ENCODE measurements around the gene SLC4A5.
"Not testable (repeated sequence)": the region's sequence is repeated elsewhere in the genome, so short reads cannot be mapped to it uniquely, and the experiment has no call there.

The SLC4A5 gene

DNA sequence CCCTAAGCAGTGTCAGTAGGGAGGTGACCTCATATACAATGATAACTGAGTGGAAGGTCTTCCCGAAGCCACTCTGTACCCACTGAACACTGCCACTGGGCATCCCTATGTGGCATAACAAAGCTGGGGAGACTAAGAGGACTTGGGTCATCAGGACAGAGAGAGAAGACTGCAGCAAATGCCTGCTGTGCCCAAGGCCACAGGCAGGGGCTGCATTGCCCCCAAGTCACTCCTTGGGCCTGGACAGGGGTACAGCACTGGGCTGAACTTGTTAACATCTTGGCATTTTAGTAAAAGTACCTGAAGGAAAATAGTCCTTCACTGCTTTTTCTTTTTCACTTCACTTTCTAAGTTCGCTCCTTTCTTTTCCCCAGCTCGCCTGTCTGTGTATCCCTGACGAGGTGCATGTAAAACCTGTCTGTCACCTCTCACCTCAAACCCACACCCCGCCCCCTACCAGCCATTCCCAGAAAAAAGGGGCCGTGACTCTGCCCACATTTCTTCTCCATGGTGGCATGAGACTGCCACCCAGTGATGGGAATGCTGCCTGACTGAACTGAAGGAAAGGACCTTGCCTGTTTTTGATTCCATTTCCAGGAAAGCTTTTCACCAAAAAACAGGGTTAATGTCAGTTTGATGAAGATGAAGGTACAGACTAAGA, 81.9 kb downstream of the SLC4A5 start:
- DNase-seq = peak; percentile 33

DNA sequence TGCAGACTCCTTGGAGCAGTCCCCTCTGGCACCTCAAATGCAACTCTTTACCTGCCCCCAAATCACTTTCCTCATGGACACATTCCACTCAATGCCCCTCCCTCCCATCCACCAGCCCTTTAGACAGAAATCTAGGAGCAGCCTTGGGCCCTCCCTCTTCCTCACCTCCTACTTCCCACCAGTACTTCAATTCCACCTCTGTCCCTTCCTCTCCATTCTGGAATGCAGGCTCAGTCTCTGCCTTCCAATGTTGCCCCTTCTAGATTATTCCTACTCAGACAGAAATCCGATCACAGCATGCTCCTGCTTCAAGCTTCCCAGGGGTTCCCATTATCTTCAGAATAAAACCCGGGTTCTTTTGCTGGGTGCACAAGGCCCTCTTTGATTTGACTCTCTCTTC, 82.7 kb downstream of the SLC4A5 start:
- DNase-seq = no peak

DNA sequence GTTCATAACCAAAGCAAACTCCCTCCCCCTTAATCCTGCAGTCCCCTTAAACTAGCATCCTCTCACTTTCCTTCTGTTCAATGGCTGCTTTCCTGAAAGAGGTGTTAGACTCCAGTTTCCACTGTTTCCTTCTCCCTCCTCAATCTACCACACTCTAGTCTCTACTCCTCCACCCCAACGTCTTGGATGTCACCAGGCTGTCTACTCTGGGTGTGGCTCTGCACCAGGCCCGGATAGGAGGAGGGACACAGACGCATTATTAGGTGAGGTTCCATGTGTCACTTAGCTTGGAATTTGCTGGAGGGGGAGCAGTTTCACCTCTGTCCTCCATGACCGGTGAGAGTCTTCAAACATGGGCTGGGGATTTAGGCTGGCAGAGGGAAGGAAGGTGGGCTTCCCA, 83.5 kb downstream of the SLC4A5 start:
- DNase-seq = no peak

DNA sequence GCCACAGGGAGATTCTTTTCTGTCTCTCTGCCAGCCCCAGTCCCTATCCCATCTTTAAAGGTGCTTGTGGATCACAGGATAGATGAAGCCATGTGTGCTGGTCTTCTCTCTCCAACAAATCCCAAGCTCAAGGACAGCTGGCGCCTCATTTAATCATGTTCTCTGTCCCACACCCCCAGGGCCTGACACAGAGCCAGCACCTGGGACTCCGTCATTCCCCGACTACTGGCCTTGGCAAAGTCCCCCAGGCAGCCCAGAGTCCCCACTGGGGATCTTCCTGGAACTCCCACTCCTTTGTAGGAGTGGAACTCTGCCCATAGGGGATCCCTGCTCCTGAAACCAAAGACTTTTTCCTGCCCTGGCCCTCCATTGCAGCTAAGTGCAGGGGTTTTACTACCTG, 84.0 kb downstream of the SLC4A5 start:
- DNase-seq = no peak

DNA sequence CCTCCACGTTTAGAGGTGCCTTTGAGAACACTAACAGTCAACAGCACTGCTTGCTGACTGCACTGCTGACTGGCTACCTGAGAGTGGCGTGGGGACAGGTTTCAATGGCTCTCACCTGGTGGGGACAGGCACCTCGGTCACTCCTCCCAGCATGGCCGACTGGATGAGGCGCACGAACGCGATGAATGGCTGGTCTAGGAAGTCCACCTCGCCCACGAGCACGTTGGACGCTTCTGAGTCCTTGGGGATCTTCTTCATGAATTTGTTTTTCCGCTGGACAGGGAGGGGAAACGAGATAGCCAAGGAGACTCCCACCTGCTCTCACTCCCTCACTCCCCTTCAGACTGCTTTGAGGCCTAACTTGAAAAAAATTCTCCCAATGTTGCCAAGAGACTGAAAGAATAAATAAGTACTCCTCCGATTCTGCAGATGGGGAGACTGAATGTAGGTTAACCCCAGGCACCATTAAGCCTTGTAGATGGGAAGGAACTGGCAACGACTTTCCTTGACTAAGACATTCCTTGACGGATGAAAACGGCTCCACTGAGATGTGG, 87.5 kb downstream of the SLC4A5 start:
- no peak for DNase-seq

DNA sequence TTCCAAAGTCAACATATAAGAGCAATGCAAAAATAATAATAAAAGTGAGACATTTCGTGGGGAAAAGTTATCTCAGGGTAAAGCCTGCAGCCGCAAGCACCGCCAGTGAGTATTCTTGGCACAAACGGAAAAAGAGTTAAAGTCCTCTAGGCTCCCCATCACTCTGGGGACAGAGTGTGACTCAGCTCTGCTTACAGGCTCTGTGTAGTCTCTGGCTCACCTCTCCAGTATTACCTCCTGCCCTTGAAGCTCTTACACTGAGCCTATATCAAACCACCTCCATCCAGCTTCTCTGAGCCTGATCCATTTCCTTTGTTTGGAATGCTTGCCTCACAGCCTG, 89.3 kb downstream of the SLC4A5 start:
- no peak for DNase-seq

DNA sequence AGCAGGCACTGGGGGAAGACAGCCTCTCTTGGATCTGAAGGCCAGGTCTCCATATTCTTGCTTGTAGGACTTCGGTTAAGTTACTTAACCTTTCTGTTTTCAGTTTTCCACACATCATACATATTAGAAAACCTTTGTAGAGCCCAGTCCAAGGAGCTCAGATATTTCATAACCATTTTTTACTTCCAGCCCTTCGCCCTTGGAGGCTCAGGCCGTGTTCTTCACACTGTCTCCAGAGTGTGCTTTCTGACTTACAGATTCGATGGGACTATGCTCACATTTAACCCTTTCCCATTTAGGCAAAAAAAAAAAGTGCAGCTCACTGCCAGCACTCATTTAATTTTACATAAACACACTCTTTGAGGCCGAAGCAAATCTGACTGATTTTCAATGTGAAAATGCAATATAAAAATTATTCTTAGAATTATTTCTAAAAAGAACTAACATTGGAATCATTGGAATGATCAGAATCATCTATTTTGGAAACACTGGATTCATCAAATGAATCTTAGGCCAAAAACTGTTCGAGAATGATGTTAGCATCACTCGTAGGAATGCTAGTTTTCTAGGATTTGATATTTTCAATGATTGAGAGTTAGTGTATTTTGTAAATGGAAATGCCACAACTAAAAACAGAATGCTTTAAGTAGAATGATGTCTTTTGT, 89.8 kb downstream of the SLC4A5 start:
- no peak for DNase-seq

DNA sequence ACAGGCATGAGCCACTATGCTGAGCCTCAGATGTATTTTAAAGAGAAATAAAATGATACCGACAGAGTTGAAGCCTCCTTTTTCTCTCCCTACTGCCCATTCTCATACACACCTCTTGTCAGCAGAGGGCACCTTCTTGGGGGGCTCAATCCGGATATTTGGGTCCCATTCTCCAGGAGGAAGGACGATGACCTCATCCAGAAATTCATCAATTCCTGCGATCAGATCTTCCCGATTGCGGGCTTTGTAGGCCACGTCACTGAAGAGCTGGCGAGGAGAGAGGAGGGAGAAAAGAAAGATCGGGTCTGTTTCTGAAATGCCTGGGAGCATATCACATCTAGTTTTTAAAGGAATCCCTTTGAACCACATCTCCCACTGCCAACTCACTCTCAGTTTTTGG, 90.4 kb downstream of the SLC4A5 start:
- no peak for DNase-seq

DNA sequence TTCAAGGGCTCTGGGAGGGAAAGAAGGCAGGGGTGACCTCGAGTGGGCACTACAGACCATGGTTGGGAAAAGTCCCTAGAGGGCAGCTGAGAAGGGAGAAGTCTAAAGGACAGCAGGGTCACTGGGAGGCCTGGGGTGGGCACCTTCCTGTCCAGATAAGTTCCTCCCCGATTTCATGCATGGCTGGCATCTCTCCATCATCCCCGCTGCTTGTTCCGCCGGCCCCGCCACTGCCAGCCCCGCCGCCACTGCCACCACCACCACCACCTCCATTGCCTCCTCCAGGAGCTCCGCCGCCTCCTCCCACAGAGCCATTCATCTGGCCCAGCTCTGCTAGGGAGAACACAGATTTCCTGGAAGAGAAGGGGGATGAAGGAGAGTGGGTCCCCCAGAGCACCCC, 91.2 kb downstream of the SLC4A5 start:
- no peak for DNase-seq

DNA sequence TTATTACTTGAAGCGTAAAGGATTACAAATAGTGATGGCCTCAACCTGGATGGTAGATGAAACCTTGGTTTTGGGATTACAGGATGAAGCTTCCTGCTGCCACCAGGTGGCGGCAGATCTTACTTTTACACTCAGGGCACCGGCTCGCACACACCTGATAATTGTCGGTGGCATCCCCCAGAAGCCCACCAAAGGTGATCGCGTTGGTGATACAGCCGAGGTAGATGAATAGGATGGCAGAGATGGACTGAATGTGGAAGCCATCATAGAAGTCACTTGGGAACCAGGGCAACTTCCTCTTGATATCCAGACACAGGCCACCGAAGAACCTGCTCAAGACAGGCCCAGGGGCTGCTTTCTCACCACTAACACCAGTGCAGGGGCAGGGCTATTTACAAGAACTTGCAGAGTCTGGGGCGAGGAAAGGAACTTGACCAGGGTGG, 93.0 kb downstream of the SLC4A5 start:
- DNase-seq = peak; percentile 80

DNA sequence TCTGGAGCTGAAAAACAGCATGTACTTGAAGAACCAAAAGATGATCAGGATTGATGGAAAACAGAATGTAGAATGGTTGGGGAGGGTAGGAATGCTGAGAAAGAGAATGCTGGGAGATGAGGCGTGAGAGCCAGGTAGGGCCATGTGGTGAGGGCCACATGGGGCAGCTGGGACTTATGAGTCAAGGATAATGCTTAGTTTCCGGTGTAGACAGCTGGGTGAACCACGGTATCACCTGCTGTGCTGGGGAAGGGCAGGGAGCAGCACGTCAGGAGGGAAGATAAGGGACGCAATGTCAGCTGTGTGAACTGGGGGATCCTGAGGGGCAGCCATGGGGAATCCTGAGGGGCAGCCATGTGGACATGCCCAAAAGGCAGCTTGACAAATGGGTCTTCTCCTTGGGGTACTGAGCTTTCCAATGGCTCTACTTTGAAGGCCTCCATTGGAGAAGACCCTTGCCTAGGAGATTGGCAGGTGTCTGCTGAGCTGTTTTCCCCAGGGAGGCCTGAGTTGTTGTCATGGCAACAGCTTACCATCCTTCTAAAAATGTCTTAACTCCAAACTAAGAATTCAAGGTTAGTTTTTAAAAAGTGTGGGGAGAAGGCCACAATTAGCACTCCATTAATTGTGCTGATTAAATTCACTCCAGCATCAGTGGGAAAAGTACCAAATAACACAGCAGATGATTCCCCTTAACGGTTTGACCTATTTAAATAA, 93.7 kb downstream of the SLC4A5 start:
- DNase-seq = peak; percentile 25

DNA sequence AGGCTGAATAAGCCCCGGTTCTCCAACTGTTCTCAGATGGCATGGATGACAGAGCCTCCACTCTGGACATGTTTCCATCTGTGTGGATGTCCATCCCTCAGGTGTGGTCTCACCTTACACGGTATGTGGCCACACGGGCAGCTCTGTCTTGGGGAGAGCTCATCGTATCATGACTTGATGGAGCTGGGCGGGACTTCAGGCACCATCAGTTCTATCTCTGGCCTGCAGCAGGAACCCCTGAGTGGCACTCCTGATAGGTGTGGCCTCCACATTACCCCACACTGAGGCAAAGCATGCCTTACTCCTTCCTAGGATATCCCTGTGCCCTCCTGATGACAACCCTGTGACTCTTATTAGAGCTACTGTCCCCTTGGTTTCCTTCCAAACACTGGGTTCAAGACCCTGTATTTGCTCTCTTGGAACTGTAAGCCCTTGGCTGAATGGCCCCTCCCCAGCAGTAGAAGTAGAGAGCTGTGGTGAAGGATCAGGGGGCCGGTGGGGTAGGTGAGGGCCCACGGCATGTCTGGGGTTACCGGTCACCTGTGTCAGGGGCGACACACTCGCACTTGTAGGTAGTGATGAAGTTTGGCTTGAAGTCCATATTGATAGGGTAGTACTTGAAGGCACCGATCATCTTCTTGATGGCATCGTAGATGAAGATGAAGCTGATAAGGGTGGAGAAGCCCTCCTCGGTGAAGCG, 96.6 kb downstream of the SLC4A5 start:
- DNase-seq = no peak

DNA sequence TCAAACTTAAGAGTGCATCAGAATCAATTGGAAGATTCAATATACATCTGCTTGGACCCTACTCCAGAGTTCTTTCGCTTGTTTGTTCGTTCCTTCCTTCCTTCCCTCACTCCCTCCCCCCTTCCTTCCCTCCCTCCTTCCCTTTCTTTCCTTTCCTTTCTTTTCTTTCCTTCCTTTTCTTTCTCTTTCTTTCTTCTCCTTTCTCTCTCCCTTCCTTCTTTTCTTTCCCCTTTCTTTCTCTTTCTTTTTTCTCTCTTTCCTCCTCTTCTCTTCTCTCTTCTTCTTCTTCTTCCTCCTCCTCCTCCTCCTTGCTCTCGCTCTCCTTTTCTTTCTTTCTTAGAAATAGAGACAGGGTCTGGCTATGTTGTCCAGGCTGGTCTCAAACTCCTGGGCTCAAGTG, 98.9 kb downstream of the SLC4A5 start:
- DNase-seq = no peak

DNA sequence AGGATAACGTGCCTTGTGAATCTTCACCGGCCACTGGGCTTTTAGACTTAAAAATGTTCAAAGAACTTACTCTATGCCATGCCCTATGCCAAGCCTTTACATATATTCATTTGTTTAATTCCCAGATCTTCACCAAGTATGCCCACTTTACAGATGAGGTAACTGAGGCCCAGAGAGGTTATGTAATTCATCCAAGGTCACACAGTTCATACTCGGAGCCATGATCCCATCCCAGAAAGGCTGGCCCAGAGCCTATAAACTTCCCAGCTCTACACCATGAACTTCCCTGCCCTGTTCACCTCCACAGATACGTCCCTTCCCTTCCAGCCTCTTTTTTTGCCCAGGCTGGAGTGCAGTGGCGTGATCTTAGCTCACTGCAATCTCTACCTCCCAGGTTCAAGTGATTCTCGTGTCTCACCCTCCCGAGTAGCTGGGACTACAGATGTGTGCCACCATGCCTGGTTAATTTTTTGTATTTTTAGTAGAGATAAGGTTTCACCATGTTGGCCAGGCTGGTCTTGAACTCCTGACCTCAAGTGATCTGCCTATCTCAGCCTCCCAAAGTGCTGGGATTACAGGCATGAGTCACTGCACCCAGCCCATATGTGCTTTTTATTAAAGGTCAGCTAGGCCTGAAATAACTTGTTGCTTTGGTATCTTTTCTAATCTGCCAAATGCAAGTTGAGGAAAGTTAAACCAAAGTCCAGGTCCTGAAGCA, 100.7 kb downstream of the SLC4A5 start:
- DNase-seq = no peak

DNA sequence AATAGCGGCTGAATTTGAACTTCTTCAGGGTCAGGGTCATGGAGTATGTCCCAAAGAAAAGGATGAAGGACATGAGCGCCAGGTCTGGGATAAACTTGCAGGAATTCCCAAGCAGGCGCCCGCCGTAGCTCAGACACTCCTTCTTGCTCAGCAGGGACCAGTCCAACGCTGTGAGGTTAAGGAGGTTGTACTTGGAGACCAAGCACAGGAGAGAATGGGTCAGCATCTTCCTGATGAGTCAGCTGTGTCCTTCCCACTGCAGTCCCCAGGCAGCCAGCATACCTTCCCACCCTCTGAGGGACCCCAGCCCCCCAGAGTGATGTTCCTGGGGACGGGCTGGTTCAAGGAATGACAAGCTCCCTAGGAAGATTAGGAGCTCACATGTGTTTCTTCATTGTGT, 103.9 kb downstream of the SLC4A5 start:
- no peak for DNase-seq

DNA sequence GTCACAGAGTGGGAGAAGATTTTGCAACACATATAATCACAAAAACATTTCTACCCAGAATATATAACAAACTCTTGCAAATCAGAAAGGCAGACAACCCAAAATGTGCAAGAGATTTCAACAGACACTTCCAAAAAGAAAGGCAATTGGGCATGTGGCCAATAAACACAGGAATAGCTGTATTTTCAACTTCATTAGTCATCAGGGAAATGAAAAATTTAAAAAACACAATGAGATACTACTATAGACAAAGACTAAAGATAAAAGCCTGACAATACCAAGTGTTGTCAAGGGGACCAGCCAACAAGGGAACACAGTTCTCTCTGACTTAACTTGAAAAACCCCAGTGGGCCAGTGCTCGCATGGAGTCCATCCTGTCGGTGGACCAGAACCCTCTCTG, 104.3 kb downstream of the SLC4A5 start:
- no peak for DNase-seq

DNA sequence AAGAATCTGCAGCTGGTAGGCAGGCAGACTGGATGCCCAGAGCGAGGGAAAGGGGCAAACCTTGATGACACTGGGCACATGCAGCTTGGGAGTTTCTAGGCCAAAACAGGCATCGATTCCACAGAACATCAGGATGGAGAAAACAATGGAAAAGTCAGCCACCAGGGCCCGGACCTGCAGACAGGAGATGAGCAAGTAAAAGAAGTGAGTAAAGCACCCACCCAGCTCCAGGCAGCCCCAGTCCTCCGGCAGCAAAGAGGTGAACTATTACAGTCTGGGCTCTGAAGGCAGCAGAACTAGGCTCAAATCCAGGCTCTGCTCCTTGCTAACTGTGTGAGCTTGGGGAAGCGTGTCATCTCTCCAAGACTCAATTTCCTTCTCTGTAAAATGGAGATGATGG, 108.2 kb downstream of the SLC4A5 start:
- no peak for DNase-seq

DNA sequence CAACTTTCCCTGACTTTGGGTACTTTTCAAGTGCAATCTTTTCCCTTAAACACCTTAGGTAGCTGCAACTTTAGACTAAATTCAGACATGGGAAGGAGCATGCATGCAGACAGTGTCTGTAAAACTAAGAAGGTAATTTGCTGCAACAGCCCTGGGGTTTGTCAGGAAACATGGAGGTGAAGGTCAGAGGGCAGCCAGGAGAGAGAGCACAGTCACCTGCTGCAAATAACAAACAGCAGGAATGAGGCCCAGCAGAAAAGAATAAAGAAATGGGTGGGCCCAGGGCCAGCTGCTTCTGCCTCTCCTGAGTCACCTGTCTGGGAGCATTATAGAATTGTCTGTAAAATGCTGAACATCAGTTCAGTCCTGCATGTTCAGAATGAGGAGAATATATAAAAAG, 109.6 kb downstream of the SLC4A5 start:
- no peak for DNase-seq

DNA sequence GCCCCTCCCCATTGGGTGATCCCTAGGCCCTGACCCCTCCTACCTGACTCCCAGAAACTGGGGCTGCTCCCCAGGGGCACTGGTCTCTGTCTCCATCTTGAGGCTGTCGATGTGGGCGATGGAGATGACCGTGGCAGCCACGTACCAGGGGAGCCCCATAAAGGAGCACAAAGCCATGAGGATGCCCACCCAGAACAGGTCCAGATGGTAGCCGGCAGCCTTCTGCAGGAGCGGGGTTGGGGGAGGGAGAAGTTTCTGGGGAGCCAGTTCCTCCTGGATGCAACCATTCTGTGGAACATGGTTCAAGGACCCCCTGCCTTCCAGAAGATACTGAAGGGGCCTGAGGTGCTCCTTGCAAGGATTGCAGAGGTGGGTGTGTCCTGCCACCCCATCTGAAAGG, 110.8 kb downstream of the SLC4A5 start:
- no peak for DNase-seq

DNA sequence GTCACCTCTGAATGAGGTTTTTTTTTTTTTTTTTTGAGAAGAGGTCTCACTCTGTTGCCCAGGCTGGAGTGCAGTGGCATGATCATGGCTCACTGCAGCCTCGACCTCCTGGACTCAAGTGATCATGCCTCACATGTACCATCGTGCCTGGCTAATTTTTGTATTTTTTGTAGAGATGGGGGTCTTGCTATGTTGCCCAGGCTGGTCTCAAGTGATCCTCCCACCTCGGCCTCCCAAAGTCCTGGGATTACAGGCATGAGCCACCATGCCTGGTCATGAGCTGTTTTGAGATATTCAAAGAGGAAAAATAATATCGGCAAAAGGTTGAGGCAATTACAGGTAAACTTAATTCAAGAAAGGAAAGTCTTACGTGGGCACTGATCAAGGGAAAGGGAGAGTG, 113.4 kb downstream of the SLC4A5 start:
- DNase-seq = not testable (repeated sequence)

DNA sequence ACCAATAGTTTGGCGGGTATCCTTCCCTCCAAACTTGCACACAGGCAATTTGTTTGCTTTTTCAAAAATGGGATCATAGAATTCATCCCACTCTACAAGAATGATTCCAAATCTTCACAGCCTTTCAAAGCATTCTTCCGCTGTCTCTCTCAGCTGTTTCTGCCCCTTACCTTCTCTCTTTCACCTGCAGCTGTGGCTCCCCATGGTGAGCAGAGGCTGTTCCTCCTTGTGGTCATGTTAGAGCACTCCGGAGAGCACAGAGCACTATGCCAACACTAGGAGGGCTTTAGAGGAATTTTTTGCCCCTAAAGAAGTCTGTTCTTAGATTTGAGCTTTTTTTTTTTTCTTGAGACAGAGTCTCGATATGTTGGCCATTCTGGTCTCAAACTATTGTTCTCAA, 114.4 kb downstream of the SLC4A5 start:
- DNase-seq = no peak

DNA sequence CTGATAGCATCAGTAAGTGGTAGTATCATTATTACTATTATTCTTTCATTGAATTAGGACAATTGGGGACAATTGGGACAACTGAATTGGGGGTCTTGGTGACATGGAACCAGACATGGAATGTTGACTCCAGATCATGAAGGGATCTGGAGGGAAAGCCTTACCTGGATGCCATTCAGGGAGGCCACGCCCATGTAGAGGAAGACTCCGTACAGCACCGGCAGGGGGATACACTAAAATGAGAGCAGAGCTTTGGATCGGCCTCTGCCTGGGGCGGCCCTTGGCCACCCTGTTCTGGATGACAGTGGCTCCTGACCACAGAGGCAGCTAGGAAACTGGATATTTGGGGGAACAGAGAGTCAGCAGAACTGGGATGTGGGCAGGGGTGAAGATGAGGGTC, 115.6 kb downstream of the SLC4A5 start:
- no peak for DNase-seq
